IPS-20b (cell line): ENCODE data around the gene RRP12.

ENCODE experiments used
- H3K27ac ChIP-seq: one replicate; pipeline ENCODE4 v1.5.1; 2013; ENCODE audit warnings: low read length
- H3K27me3 ChIP-seq: 2 replicates; pipeline ENCODE4 v1.6.1; 2013; ENCODE audit warnings: mild to moderate bottlenecking, low read length, inconsistent platforms; ENCODE audit not compliant: insufficient read depth
- H3K36me3 ChIP-seq: 2 replicates; pipeline ENCODE4 v1.6.1; 2013; ENCODE audit warnings: low read depth, mild to moderate bottlenecking, inconsistent platforms, low read length, moderate library complexity; ENCODE audit not compliant: insufficient read depth
- H3K4me1 ChIP-seq: 2 replicates; pipeline ENCODE4 v1.6.1; 2013; ENCODE audit warnings: mild to moderate bottlenecking, control low read depth, inconsistent platforms, low read length, moderate library complexity; ENCODE audit not compliant: insufficient read depth
- H3K4me3 ChIP-seq: 2 replicates; pipeline ENCODE4 v1.5.1; 2013; ENCODE audit warnings: mild to moderate bottlenecking, low read length, inconsistent platforms
- H3K9ac ChIP-seq: 2 replicates; pipeline ENCODE4 v1.6.1; 2013; ENCODE audit warnings: low read depth, mild to moderate bottlenecking, inconsistent platforms, low read length, moderate library complexity
- H3K9me3 ChIP-seq: 2 replicates; pipeline ENCODE4 v1.6.1; 2013; ENCODE audit warnings: mild to moderate bottlenecking, low read depth, low read length, inconsistent platforms; ENCODE audit not compliant: insufficient read depth

RRP12 gene

GRCh38 chr10:97362310-97363033 lies 38.7 kb downstream of the RRP12 start:
- no peaks in the 10 kb centered on the region for H3K9me3 ChIP-seq
- no peak overlapping the region for H3K9ac ChIP-seq
- no peaks in the 10 kb centered on the region for H3K27me3 ChIP-seq
- H3K36me3 ChIP-seq, result peaks cover 89% of the 10 kb centered on the region
- H3K4me3 ChIP-seq, result no peak overlapping the region
- H3K27ac ChIP-seq, result no peak overlapping the region
- no peaks in the 10 kb centered on the region for H3K4me1 ChIP-seq

- peaks cover 89% of the 10 kb centered on the region for H3K36me3 ChIP-seq
- H3K27ac ChIP-seq, result no peak overlapping the region
- no peaks in the 10 kb centered on the region for H3K27me3 ChIP-seq
- no peaks in the 10 kb centered on the region for H3K4me1 ChIP-seq
- H3K9me3 ChIP-seq, result no peaks in the 10 kb centered on the region
- H3K9ac ChIP-seq, result no peak overlapping the region
- no peak overlapping the region for H3K4me3 ChIP-seq
Measured at GRCh38 chr10:97361537-97361901, 39.6 kb downstream of the RRP12 start.

GRCh38 chr10:97360705-97361536 lies 40.2 kb downstream of the RRP12 start:
- Histone ChIP-seq H3K27ac (no peak overlapping the region), H3K4me1 (no peaks in the 10 kb centered on the region), H3K9ac (no peak overlapping the region), H3K4me3 (no peak overlapping the region), H3K27me3 (no peaks in the 10 kb centered on the region), H3K9me3 (no peaks in the 10 kb centered on the region), H3K36me3 (peaks cover 89% of the 10 kb centered on the region)

GRCh38 chr10:97358781-97359180 lies 42.4 kb downstream of the RRP12 start:
- Histone ChIP-seq H3K4me1 (no peaks in the 10 kb centered on the region), H3K27me3 (no peaks in the 10 kb centered on the region), H3K9ac (no peak overlapping the region), H3K36me3 (peaks cover 82% of the 10 kb centered on the region), H3K4me3 (no peak overlapping the region), H3K9me3 (no peaks in the 10 kb centered on the region), H3K27ac (no peak overlapping the region)

GRCh38 chr10:97358349-97358748 lies 42.8 kb downstream of the RRP12 start:
- Histone ChIP-seq H3K4me3 (no peak overlapping the region), H3K27me3 (no peaks in the 10 kb centered on the region), H3K36me3 (peaks cover 80% of the 10 kb centered on the region), H3K27ac (no peak overlapping the region), H3K9ac (no peak overlapping the region), H3K9me3 (no peaks in the 10 kb centered on the region), H3K4me1 (no peaks in the 10 kb centered on the region)

GRCh38 chr10:97356918-97357317 lies 44.2 kb downstream of the RRP12 start:
- H3K9me3 ChIP-seq, result no peaks in the 10 kb centered on the region
- H3K27me3 ChIP-seq, result no peaks in the 10 kb centered on the region
- H3K4me1 ChIP-seq, result no peaks in the 10 kb centered on the region
- H3K27ac ChIP-seq, result no peak overlapping the region
- no peak overlapping the region for H3K4me3 ChIP-seq
- H3K36me3 ChIP-seq, result peaks cover 71% of the 10 kb centered on the region
- H3K9ac ChIP-seq, result no peak overlapping the region

GRCh38 chr10:97356318-97356914 lies 44.7 kb downstream of the RRP12 start:
- H3K9ac ChIP-seq, result no peak overlapping the region
- no peaks in the 10 kb centered on the region for H3K4me1 ChIP-seq
- no peaks in the 10 kb centered on the region for H3K9me3 ChIP-seq
- no peaks in the 10 kb centered on the region for H3K27me3 ChIP-seq
- H3K4me3 ChIP-seq, result no peak overlapping the region
- H3K27ac ChIP-seq, result no peak overlapping the region
- peaks cover 72% of the 10 kb centered on the region for H3K36me3 ChIP-seq

- no peaks in the 10 kb centered on the region for H3K27me3 ChIP-seq
- H3K27ac ChIP-seq, result no peak overlapping the region
- no peak overlapping the region for H3K4me3 ChIP-seq
- peaks cover 64% of the 10 kb centered on the region for H3K36me3 ChIP-seq
- H3K4me1 ChIP-seq, result no peaks in the 10 kb centered on the region
- H3K9ac ChIP-seq, result no peak overlapping the region
- H3K9me3 ChIP-seq, result no peaks in the 10 kb centered on the region
Measured at GRCh38 chr10:97355571-97355975, 45.6 kb downstream of the RRP12 start.

GRCh38 chr10:97353945-97354344 lies 47.2 kb downstream of the RRP12 start:
- H3K4me1 ChIP-seq, result no peaks in the 10 kb centered on the region
- H3K4me3 ChIP-seq, result no peak overlapping the region

GRCh38 chr10:97349752-97350513 lies 51.2 kb downstream of the RRP12 start:
- Histone ChIP-seq H3K4me1 (no peaks in the 10 kb centered on the region), H3K9ac (no peak overlapping the region), H3K36me3 (peaks cover 21% of the 10 kb centered on the region; the same call in 1 of the 2 replicates), H3K9me3 (no peaks in the 10 kb centered on the region), H3K27ac (no peak overlapping the region), H3K4me3 (no peak overlapping the region), H3K27me3 (no peaks in the 10 kb centered on the region)

More at GRCh38 chr10:97353945-97354344, 47.2 kb downstream of the RRP12 start:
- Histone ChIP-seq H3K9me3 (no peaks in the 10 kb centered on the region), H3K27ac (no peak overlapping the region), H3K36me3 (peaks cover 52% of the 10 kb centered on the region), H3K9ac (no peak overlapping the region), H3K27me3 (no peaks in the 10 kb centered on the region)

- Histone ChIP-seq H3K27me3 (no peaks in the 10 kb centered on the region), H3K36me3 (peaks cover 11% of the 10 kb centered on the region; the same call in 1 of the 2 replicates), H3K9me3 (no peaks in the 10 kb centered on the region), H3K4me3 (no peak overlapping the region), H3K27ac (no peak overlapping the region), H3K9ac (no peak overlapping the region), H3K4me1 (no peaks in the 10 kb centered on the region)
Measured at GRCh38 chr10:97347317-97347716, 53.8 kb downstream of the RRP12 start.
